ENCODE results near the gene ZNF655. TPM values are rescaled to one million over a fixed set of nuclear protein-coding genes. Genes with fewer than 3 reads are reported as not detected.

Gene ZNF655
- total and polyA plus RNA-seq, 2 donors (not counting 3 experiments of a cell fraction or from before 2014, with no cell fraction given), result 16.9 to 20.4 TPM

- Histone ChIP-seq H3K4me2 (ENCODE audit: insufficient read depth, low read length) (no peak overlapping the region), H3K4me3 (replicated peaks in 1 of 3; ENCODE audit: insufficient read depth in 1 of 3, low read depth in 1 of 3, low read length in 3 of 3) (no peak overlapping the region), H3K79me2 (ENCODE audit: control insufficient read depth, insufficient read depth, low read length) (no peaks in the 10 kb centered on the region), H3K27me3 (ENCODE audit: control insufficient read depth in 2 of 2, insufficient read depth in 2 of 2, low read length in 2 of 2) (no peaks in the 10 kb centered on the region), H2AFZ (ENCODE audit: low read depth, low read length) (no peak overlapping the region), H3K9ac (replicated peaks; ENCODE audit: extremely low read depth, insufficient read depth, low read length) (no peak overlapping the region), H3K36me3 (ENCODE audit: control insufficient read depth in 2 of 2, extremely low read depth in 1 of 2, insufficient read depth in 2 of 2, low read length in 2 of 2) (peaks cover 0 to 2% of the 10 kb centered on the region in 2 experiments), H3K9me3 (replicated peaks; ENCODE audit: control insufficient read depth, insufficient read depth, low read length) (no peaks in the 10 kb centered on the region), H3K27ac (ENCODE audit: insufficient read depth, low read depth, low read length) (no peak overlapping the region), H4K20me1 (replicated peaks; ENCODE audit: control insufficient read depth, extremely low read depth, insufficient read depth, low read length) (no peaks in the 10 kb centered on the region), H3K4me1 (ENCODE audit: control insufficient read depth, extremely low read depth, insufficient read depth, low read length) (no peaks in the 10 kb centered on the region), H3K9me1 (replicated peaks; ENCODE audit: control insufficient read depth, extremely low read depth, insufficient read depth, low read length) (no peaks in the 10 kb centered on the region)
- intact Hi-C loops (cut with micrococcal nuclease), result no loop called here
- ChIA-PET CTCF (no interaction called here), POLR2A (no interaction called here)
- FAIRE-seq (no peak), DNase-seq (ENCODE audit: low read depth, low spot score) (no peak)
- BruUV-seq (replicated peaks), result no TSS peak
- TF ChIP-seq POLR2A (IDR thresholded peaks at IDR 0.05; ENCODE audit: low read depth, low read length) (no peak), EZH2 (IDR thresholded peaks at IDR 0.05; ENCODE audit: borderline replicate concordance, low read depth, low read length, severe bottlenecking) (no peak), POLR2AphosphoS5 (IDR thresholded peaks at IDR 0.05; ENCODE audit: insufficient read depth, low read depth, low read length) (no peak), MAX (IDR thresholded peaks at IDR 0.05; ENCODE audit: insufficient read depth, insufficient read length) (no peak), CTCF (IDR thresholded peaks at IDR 0.05; ENCODE audit: extremely low read depth in 1 of 2, insufficient read depth in 1 of 2, low read depth in 1 of 2, low read length in 2 of 2) (no peak), JUN (IDR thresholded peaks at IDR 0.05; ENCODE audit: borderline replicate concordance, insufficient read depth, insufficient read length, low read depth) (no peak), GATA2 (IDR thresholded peaks at IDR 0.05; ENCODE audit: insufficient read depth, insufficient read length, low read depth, low read length) (no peak), FOS (IDR thresholded peaks at IDR 0.05; ENCODE audit: borderline replicate concordance, insufficient read depth, low read length) (no peak), MYC (IDR thresholded peaks at IDR 0.05; ENCODE audit: low read depth, low read length) (no peak)
- dilution Hi-C loops (cut with MboI; ENCODE audit: extremely low pct_ligation_motif_present, low sequenced_read_pairs), result no loop called here
Measured at GRCh38 chr7:99573257-99573656, 14.8 kb downstream of the ZNF655 start.

Measured in endothelial cell of umbilical vein (primary cell).